ENCODE results near the gene PSPC1. TPM values are rescaled to one million over a fixed set of nuclear protein-coding genes. Genes with fewer than 3 reads are reported as not detected.

PSPC1 gene
- total RNA-seq, 2 donors from 2014 or later = 36.5 to 46.3 TPM

DNA sequence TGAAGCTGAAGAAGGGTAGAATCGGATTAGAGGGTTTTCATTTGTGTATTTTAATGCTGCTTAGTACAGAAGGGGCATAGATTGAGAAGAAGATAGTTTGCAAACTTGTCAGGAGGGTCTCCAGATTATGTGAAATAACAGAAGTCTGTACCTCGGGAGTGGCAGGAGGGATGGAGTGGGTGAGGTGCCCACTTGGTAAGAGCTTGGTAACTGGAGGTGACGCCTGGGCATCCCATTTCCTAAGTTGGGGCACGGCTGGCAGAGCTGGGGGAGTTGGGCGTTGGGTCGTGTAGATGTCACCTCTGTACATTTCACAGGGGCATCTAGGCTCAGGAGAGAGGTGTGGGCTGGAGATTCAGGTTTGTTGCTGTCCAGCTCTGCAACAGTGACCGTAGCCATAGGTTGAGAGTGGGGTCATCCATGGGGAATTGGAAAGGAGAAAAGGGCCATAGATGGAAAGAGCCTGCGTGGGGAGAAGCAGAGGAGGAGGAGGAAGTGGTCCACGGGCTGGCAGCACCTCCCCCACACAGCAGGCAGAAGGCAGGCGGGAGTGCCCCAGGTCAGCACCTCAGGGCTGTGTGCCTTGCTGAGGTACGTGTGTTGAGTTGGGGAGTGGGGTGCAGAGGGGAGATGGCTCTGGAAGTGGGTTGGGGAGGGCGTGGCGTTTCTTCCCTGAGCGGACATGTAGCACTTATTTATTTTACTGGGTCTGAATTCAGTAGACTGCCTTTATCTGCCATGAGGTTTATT, 118.1 kb downstream of the PSPC1 start:
- H3K9me3 ChIP-seq = no peaks in the 10 kb centered on the region
- H3K4me1 ChIP-seq = no peaks in the 10 kb centered on the region
- intact Hi-C loops (cut with DNase I) = no loop called here
- H3K27me3 ChIP-seq = no peaks in the 10 kb centered on the region
- no peak overlapping the region for H3K27ac ChIP-seq
- no peak overlapping the region for H3K9ac ChIP-seq (ENCODE audit: low read depth in 2 of 2, low read length in 2 of 2)
- no peaks in the 10 kb centered on the region for H3K36me3 ChIP-seq
- DNase-seq = no peak
- no peak overlapping the region for H3K4me3 ChIP-seq
- TF ChIP-seq, protein P1, sequence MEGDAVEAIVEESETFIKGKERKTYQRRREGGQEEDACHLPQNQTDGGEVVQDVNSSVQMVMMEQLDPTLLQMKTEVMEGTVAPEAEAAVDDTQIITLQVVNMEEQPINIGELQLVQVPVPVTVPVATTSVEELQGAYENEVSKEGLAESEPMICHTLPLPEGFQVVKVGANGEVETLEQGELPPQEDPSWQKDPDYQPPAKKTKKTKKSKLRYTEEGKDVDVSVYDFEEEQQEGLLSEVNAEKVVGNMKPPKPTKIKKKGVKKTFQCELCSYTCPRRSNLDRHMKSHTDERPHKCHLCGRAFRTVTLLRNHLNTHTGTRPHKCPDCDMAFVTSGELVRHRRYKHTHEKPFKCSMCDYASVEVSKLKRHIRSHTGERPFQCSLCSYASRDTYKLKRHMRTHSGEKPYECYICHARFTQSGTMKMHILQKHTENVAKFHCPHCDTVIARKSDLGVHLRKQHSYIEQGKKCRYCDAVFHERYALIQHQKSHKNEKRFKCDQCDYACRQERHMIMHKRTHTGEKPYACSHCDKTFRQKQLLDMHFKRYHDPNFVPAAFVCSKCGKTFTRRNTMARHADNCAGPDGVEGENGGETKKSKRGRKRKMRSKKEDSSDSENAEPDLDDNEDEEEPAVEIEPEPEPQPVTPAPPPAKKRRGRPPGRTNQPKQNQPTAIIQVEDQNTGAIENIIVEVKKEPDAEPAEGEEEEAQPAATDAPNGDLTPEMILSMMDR (IDR thresholded peaks at IDR 0.05) = no peak

- Histone ChIP-seq H3K27ac (no peak overlapping the region), H3K36me3 (no peaks in the 10 kb centered on the region), H3K9ac (ENCODE audit: low read depth in 2 of 2, low read length in 2 of 2) (no peak overlapping the region), H3K9me3 (no peaks in the 10 kb centered on the region), H3K27me3 (no peaks in the 10 kb centered on the region), H3K4me3 (no peak overlapping the region), H3K4me1 (no peaks in the 10 kb centered on the region)
- intact Hi-C loops (cut with DNase I) = no loop called here
- no peak for DNase-seq
- TF ChIP-seq, protein P1 (IDR thresholded peaks at IDR 0.05) = no peak
These were observed 119.2 kb downstream of the PSPC1 start for GRCh38 chr13:19663416-19663979.

GRCh38 chr13:19661561-19661960, 121.2 kb downstream of the PSPC1 start:
- Histone ChIP-seq H3K4me1 (no peaks in the 10 kb centered on the region), H3K36me3 (no peaks in the 10 kb centered on the region), H3K27ac (no peak overlapping the region), H3K9ac (ENCODE audit: low read depth in 2 of 2, low read length in 2 of 2) (no peak overlapping the region), H3K4me3 (no peak overlapping the region), H3K9me3 (no peaks in the 10 kb centered on the region), H3K27me3 (no peaks in the 10 kb centered on the region)
- intact Hi-C loops (cut with DNase I) = no loop called here
- no peak for DNase-seq
- TF ChIP-seq, protein P1 (IDR thresholded peaks at IDR 0.05) = no peak

GRCh38 chr13:19661126-19661525, 121.6 kb downstream of the PSPC1 start:
- Histone ChIP-seq H3K36me3 (no peaks in the 10 kb centered on the region), H3K27me3 (no peaks in the 10 kb centered on the region), H3K4me3 (no peak overlapping the region), H3K9me3 (no peaks in the 10 kb centered on the region), H3K27ac (no peak overlapping the region), H3K9ac (ENCODE audit: low read depth in 2 of 2, low read length in 2 of 2) (no peak overlapping the region), H3K4me1 (no peaks in the 10 kb centered on the region)
- intact Hi-C loops (cut with DNase I) = no loop called here
- no peak for DNase-seq
- TF ChIP-seq, protein P1 (IDR thresholded peaks at IDR 0.05) = no peak

- no peak for DNase-seq
- no peaks in the 10 kb centered on the region for H3K27me3 ChIP-seq
- intact Hi-C loops (cut with DNase I) = no loop called here
These were observed 123.9 kb downstream of the PSPC1 start for GRCh38 chr13:19658831-19659230.

More at GRCh38 chr13:19658831-19659230, 123.9 kb downstream of the PSPC1 start:
- Histone ChIP-seq H3K4me3 (no peak overlapping the region), H3K27ac (no peak overlapping the region), H3K9ac (ENCODE audit: low read depth in 2 of 2, low read length in 2 of 2) (no peak overlapping the region), H3K4me1 (no peaks in the 10 kb centered on the region), H3K36me3 (no peaks in the 10 kb centered on the region), H3K9me3 (no peaks in the 10 kb centered on the region)
- TF ChIP-seq, protein P1 (IDR thresholded peaks at IDR 0.05) = no peak
